Omental fat pad (tissue), 4 donors: ENCODE data around the gene LGR6. TPM values are rescaled to one million over a fixed set of nuclear protein-coding genes. Genes with fewer than 3 reads are reported as not detected.
"Not testable (repeated sequence)": the region's sequence is repeated elsewhere in the genome, so short reads cannot be mapped to it uniquely, and the experiment has no call there.

ENCODE experiments used
- ATAC-seq: fragments of 150-250 bp; one replicate; pipeline ENCODE4 v1.9.1; 2016; ENCODE audit warnings: mild to moderate bottlenecking, moderate library complexity; ENCODE audit not compliant: low FRiP score
- DNase-seq: peaks from one replicate; pipeline ENCODE4 v3.0.0-alpha.2; 2019; ENCODE audit warnings: low spot score
- total RNA-seq, 4 donors: library from RNA; depleted of rRNA; stranded (reverse); fragments of >200 nt; gene quantifications; one replicate each; pipeline ENCODE4 v1.1.0, GENCODE V29; 2016
- TF ChIP-seq, protein P1 (sequence below), 3 donors: fragments of 450-650 bp; IDR thresholded peaks; one replicate each; pipeline ENCODE4 v1.5.1; 2016 to 2017; ENCODE audit warnings: antibody characterized with exemption in 3 of 3, mild to moderate bottlenecking in 3 of 3, moderate library complexity in 2 of 3

Gene LGR6
- total RNA-seq, 4 donors from 2014 or later = 0.28 to 0.32 TPM; not detected in 2

DNA sequence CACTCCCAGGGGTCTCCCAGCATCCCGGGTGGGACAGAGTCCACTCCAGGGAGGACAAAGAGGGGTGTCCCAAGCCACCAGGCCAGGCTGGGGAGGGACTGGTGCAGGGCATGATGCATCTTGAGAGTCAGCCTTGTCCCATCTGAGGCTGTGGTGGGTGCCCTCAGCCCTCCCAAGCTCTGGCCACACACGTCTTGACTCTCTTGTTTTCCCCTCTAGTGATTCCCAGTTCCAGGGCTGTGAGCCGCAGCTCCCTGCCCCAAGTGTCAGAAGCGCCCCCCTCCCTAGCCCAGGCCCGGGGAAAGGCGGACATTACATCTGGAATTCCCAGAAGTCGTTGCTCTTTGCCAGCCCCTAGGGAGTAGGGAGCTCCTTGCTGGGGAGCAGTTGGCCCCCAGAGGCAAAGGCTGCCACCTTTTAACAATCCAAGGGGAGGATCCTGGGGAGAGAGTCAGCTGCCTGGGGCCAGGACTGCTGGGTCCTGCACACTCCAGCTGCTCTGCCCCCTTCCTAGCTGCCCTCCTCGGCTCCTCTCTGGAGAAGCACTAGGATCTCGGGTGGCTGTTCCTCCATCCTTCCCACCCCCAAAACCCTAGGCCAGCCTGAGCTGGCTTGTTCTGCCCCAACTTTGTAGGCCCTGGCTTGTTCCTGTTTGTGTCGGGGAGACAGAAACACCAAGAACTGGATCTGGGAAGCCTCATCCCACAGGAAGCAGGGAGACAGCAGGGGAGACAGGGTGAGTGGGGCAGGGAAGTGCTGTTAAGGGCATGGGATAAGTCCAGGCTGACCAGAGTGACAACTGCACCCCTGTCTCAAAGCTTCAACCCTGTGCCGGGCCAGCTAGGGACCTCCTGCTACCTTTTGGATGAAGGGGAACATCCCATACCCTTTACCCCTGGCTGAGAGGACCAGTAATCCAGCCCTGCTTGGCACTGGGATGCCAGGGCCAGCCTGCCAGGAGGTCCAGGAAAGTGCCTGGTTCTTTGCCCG is 30.0 kb upstream of the LGR6 start:
- DNase-seq (no peak), ATAC-seq (no peak)
- TF ChIP-seq, protein P1, sequence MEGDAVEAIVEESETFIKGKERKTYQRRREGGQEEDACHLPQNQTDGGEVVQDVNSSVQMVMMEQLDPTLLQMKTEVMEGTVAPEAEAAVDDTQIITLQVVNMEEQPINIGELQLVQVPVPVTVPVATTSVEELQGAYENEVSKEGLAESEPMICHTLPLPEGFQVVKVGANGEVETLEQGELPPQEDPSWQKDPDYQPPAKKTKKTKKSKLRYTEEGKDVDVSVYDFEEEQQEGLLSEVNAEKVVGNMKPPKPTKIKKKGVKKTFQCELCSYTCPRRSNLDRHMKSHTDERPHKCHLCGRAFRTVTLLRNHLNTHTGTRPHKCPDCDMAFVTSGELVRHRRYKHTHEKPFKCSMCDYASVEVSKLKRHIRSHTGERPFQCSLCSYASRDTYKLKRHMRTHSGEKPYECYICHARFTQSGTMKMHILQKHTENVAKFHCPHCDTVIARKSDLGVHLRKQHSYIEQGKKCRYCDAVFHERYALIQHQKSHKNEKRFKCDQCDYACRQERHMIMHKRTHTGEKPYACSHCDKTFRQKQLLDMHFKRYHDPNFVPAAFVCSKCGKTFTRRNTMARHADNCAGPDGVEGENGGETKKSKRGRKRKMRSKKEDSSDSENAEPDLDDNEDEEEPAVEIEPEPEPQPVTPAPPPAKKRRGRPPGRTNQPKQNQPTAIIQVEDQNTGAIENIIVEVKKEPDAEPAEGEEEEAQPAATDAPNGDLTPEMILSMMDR (IDR thresholded peaks at IDR 0.05) = no peak

DNA sequence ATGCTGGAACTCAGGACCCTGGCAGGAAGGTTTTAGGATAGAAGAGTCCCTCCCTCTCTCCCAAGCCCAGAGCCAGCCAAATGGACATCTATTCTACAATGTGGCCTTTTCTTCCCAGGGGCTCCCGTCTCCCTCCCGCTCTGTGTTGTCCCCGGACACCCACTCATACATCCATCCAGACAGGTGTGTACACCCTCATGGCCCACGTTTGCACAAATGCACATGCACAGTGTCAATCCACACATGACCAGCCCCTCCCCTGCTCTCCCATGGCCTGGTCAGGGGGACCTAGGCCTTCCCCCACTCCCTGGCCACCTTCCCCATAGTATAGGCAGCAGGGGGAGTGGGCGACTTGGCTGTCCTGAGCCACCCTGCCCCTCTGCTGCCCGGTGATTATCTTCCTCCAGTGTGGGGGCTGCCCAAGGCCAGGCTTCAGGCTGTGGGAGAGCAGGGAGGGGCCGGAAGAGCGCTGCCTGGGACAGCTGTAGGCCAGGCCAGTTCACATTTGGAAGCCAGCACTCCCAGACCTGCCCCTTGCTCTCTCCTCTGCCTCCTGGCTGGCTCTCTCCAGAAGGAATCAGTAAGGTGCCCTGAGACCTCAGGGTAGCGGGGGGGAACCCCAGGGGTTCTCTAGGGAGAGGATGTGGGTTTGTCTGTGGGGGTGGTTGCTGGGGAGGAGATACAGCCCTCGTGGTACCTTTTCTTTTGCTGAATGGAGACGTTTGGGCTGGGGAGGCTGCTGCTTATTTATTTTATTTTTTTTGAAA is 29.1 kb upstream of the LGR6 start:
- no peak for ATAC-seq
- TF ChIP-seq, protein P1 (IDR thresholded peaks at IDR 0.05) = no peak
- DNase-seq = no peak

DNA sequence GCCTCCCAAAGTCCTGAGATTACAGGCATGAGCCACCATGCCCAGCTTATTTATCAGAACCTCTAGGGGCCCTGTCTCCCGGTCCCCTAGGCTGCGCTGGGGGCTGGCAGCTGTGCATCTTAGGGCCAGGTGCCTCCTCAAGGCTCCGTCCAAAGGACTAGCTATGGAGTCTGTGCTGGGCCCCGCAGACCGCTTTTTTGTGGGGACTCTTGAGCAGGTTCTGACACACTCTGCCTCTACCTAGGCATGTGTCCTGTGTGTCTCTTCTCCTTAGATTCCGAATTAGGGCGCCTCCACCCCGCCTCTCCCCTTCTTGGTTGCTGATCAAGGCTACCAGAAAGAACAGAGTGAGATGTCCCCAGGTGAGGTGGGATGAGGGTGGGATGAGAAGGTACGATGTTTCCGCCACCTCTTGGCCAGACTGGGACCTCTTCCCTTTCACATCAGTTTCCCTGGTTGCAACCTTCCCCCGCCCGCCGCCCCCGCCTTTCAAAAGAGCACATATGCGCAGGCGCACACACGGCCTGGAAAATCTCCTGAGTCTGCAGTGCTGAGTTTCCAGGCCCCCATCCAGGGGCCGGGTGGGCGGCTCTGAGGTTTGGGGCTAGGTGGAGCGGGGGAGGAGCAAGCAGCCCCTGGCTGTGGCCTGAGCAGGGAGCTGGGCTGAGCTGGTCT is 28.2 kb upstream of the LGR6 start:
- no peak for ATAC-seq
- no peak for DNase-seq
- TF ChIP-seq, protein P1 (IDR thresholded peaks at IDR 0.05) = no peak

DNA sequence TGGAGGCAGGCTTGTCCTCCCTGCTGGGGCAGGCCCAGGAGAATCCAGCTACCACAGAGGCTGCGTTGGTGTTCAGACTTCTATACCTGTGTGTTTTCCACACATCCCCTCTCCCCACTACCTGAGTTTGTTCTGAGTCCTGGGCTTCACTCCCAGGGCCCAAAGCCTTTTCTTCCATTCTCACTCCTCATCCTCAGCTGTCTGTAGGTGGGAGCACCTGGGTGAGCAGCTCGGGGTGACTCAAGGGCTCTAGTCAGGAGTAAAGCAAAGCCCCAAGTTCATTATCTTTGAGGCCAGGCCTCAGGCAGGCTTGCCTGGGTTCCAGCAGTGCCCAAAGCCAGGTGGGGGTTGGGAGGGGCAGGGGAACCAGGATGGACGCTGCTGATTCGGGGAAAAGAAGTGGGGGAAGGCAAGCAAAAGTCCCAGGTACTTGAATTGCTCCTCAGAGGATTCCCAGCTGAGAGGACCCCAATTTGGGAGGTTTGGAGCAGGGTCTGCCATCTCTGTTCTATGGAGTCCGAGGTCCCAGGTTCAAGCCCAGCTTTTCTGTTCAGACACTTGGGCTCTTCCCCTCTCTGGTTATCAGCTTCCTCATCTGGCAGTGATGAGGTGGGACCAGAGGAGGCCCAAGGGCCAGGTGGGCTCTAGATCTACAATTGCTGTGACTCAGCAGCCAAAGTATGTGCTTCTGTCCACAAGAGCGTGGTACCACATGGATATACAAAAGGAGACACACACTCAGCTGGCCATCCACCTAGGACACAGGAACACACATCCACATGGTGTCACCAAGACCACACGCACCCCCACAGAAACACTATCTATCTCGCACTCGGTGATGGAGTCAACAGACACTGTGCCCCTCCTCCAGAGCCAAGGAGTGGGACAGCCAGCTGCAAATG is 27.4 kb upstream of the LGR6 start:
- DNase-seq (no peak), ATAC-seq (no peak)
- TF ChIP-seq, protein P1 (IDR thresholded peaks at IDR 0.05) = no peak

DNA sequence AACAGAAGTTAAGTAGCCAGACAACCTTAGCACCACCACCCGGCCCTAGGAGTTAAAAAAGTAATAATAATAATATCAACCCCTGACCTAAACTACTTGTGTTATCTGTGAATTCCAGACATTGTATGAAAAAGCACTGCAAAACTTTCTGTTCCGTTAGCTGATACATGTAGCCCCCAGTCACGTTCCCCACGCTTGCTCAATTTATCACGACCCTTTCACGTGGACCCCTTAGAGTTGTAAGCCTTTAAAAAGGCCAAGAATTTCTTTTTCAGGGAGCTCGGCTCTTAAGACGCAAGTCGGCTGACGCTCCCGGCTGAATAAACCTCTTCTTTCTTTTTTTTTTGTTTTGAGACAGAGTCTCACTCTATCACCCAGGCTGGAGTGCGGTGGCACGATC is 26.5 kb upstream of the LGR6 start:
- not testable (repeated sequence) for DNase-seq, ATAC-seq

DNA sequence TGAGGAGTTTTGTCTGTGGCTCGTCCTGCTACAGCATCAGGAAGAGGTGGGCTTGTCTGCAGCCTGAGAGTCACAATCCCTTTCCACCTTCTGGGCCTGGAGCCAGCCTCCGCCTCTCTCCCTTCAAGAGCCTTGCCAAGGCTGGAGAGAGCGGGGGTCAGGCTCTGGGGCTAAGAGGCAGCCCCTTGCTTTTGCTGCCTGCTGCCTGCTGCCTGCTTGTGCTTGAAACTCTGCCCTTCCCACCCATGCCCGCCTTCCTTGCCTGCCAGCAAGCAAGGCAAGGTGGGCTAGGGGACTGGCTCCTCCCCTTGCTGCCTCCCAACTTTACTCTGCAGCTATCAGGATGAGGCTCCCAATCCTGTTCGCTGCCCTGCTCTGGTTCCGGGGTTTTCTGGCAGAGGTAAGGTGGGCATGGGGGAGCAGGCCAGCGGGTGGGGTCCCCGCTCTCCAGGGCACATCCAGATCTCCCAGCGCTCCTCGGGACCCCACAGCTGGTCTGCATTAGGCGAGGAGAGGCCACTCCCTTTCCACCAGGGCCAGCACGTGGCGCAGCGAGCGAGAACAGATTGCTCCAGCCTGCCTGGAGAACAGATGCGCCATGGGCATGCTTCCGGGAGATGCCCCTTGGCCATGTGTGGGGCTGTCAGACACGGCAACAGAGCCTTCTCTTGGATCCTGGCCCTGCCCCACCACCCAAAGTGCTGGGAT is 25.7 kb upstream of the LGR6 start:
- ATAC-seq = no peak
- no peak for DNase-seq

More for the DNA sequence above, 25.7 kb upstream of the LGR6 start:
- TF ChIP-seq, protein P1 (IDR thresholded peaks at IDR 0.05) = no peak
